ENCODE results near the gene SCFD1. TPM values are rescaled to one million over a fixed set of nuclear protein-coding genes. Genes with fewer than 3 reads are reported as not detected.

The SCFD1 gene
- total and polyA plus RNA-seq, 8 donors = 47.0 to 71.5 (median 55.4) TPM

- Histone ChIP-seq H3K36me3 (no peaks in the 10 kb centered on the region), H3K27me3 (no peaks in the 10 kb centered on the region), H3K27ac (no peak overlapping the region), H3K4me1 (no peaks in the 10 kb centered on the region), H3K9me3 (no peaks in the 10 kb centered on the region), H3K4me3 (no peak overlapping the region)
- TF ChIP-seq CTCF (IDR thresholded peaks at IDR 0.05) = no peak
- FAIRE-seq (no peak), DNase-seq (no peak), ATAC-seq (no peak)
- WGBS, 2 donors = 59 to 72% methylated on average over 3 of the region's 3 CpGs
- intact Hi-C loops (cut with DNase I) = no loop called here
Observed at GRCh38 chr14:30587141-30587540, 35.0 kb upstream of the SCFD1 start.

GRCh38 chr14:30588873-30589272 lies 33.2 kb upstream of the SCFD1 start:
- Histone ChIP-seq H3K27me3 (no peaks in the 10 kb centered on the region), H3K36me3 (no peaks in the 10 kb centered on the region), H3K9me3 (no peaks in the 10 kb centered on the region), H3K4me3 (no peak overlapping the region), H3K27ac (no peak overlapping the region), H3K4me1 (no peaks in the 10 kb centered on the region)
- ATAC-seq (no peak), FAIRE-seq (no peak), DNase-seq (no peak)
- intact Hi-C loops (cut with DNase I) = no loop called here
- TF ChIP-seq CTCF (IDR thresholded peaks at IDR 0.05) = no peak

- intact Hi-C loops (cut with DNase I) = no loop called here
- no peak for ATAC-seq
- Histone ChIP-seq H3K4me1 (peaks cover 0 to 2% (median 0%) of the 10 kb centered on the region in 3 donors), H3K27ac (no peak overlapping the region), H3K36me3 (peaks cover 0 to 9% (median 7%) of the 10 kb centered on the region in 3 donors), H3K4me3 (no peak overlapping the region), H3K27me3 (no peaks in the 10 kb centered on the region), H3K9me3 (no peaks in the 10 kb centered on the region)
- no peak for FAIRE-seq
- no peak for TF ChIP-seq CTCF (IDR thresholded peaks at IDR 0.05)
- 53 to 55% methylated on average over 1 of the region's 1 CpG for WGBS, 2 donors
- DNase-seq = no peak
Observed at GRCh38 chr14:30596935-30597334, 25.2 kb upstream of the SCFD1 start.

- Histone ChIP-seq H3K36me3 (peaks cover 0 to 12% (median 7%) of the 10 kb centered on the region in 3 donors), H3K9me3 (no peaks in the 10 kb centered on the region), H3K4me3 (no peak overlapping the region), H3K27me3 (no peaks in the 10 kb centered on the region), H3K4me1 (peaks cover 0 to 2% (median 0%) of the 10 kb centered on the region in 3 donors), H3K27ac (no peak overlapping the region)
- intact Hi-C loops (cut with DNase I) = no loop called here
- FAIRE-seq (no peak), ATAC-seq (no peak), DNase-seq (no peak)
- TF ChIP-seq CTCF (IDR thresholded peaks at IDR 0.05) = no peak
Observed at GRCh38 chr14:30597504-30597903, 24.6 kb upstream of the SCFD1 start.

GRCh38 chr14:30600922-30601918 lies 20.9 kb upstream of the SCFD1 start:
- Histone ChIP-seq H3K4me3 (no peak overlapping the region), H3K27me3 (no peaks in the 10 kb centered on the region), H3K4me1 (peaks cover 0 to 2% (median 0%) of the 10 kb centered on the region in 3 donors), H3K27ac (no peak overlapping the region), H3K9me3 (no peaks in the 10 kb centered on the region), H3K36me3 (peaks cover 0 to 20% (median 7%) of the 10 kb centered on the region in 3 donors)
- DNase-seq = no peak
- FAIRE-seq = no peak
- no peak for TF ChIP-seq CTCF (IDR thresholded peaks at IDR 0.05)
- no peak for ATAC-seq
- WGBS, 2 donors = 92 to 94% methylated on average over 8 of the region's 8 CpGs
- intact Hi-C loops (cut with DNase I) = no loop called here
